ENCODE results near the gene FYCO1.
"Not testable (repeated sequence)": the region's sequence is repeated elsewhere in the genome, so short reads cannot be mapped to it uniquely, and the experiment has no call there.

The FYCO1 gene

GRCh38 chr3:46008058-46008457 is 12.4 kb upstream of the FYCO1 start:
- no peak for DNase-seq

- DNase-seq, result no peak
Measured at GRCh38 chr3:46007280-46007679, 11.7 kb upstream of the FYCO1 start.

- no peak for DNase-seq
Measured at GRCh38 chr3:46006238-46007032, 10.8 kb upstream of the FYCO1 start.

- not testable (repeated sequence) for DNase-seq
Measured at GRCh38 chr3:46003706-46004105, 8.1 kb upstream of the FYCO1 start.

GRCh38 chr3:46001178-46001577 is 5.6 kb upstream of the FYCO1 start:
- no peak for DNase-seq

GRCh38 chr3:45997942-45998341 is 2.3 kb upstream of the FYCO1 start:
- DNase-seq, result no peak

GRCh38 chr3:45997499-45997898 is 1.9 kb upstream of the FYCO1 start:
- DNase-seq, result not testable (repeated sequence)

GRCh38 chr3:45994419-45995235 is 997 bp downstream of the FYCO1 start:
- DNase-seq, result peak; percentile 58

- DNase-seq, result peak; percentile 48
Measured at GRCh38 chr3:45993421-45994027, 2.1 kb downstream of the FYCO1 start.

GRCh38 chr3:45992821-45993221 is 2.8 kb downstream of the FYCO1 start:
- no peak for DNase-seq

GRCh38 chr3:45992133-45992729 is 3.4 kb downstream of the FYCO1 start:
- no peak for DNase-seq

- DNase-seq, result no peak
Measured at GRCh38 chr3:45991341-45991740, 4.3 kb downstream of the FYCO1 start.

GRCh38 chr3:45990181-45990580 is 5.4 kb downstream of the FYCO1 start:
- DNase-seq, result no peak

- DNase-seq, result no peak
Measured at GRCh38 chr3:45988804-45989203, 6.8 kb downstream of the FYCO1 start.

- no peak for DNase-seq
Measured at GRCh38 chr3:45988362-45988761, 7.3 kb downstream of the FYCO1 start.

- no peak for DNase-seq
Measured at GRCh38 chr3:45987368-45988291, 8.0 kb downstream of the FYCO1 start.

- no peak for DNase-seq
Measured at GRCh38 chr3:45986303-45986982, 9.2 kb downstream of the FYCO1 start.

GRCh38 chr3:45985532-45986302 is 9.9 kb downstream of the FYCO1 start:
- DNase-seq, result no peak

- no peak for DNase-seq
Measured at GRCh38 chr3:45984331-45985312, 11.0 kb downstream of the FYCO1 start.
